ENCODE data around the gene HOXD12.

HOXD12 gene

GRCh38 chr2:176101842-176102241, 2.2 kb downstream of the HOXD12 start:
- no peaks in the 10 kb centered on the region for H3K79me2 ChIP-seq (ENCODE audit: insufficient read depth, low read depth)
- no peak overlapping the region for H3K9ac ChIP-seq
- H3K4me1 ChIP-seq (ENCODE audit: low read depth, poor library complexity, severe bottlenecking), result no peaks in the 10 kb centered on the region
- H3K27ac ChIP-seq, result no peak overlapping the region
- H3K27me3 ChIP-seq (ENCODE audit: insufficient read depth, low read depth), result no peaks in the 10 kb centered on the region
- no peaks in the 10 kb centered on the region for H4K20me1 ChIP-seq (ENCODE audit: insufficient read depth)
- H3K4me3 ChIP-seq (IDR thresholded peaks at IDR 0.05; ENCODE audit: insufficient read depth, low read depth, low read length), result no peak overlapping the region
- no peak overlapping the region for H2AFZ ChIP-seq (ENCODE audit: low read depth)
- TF ChIP-seq CTCF (conservative IDR thresholded peaks at IDR 0.05; ENCODE audit: low read depth, low read length), result no peak
- no peaks in the 10 kb centered on the region for H3K36me3 ChIP-seq (ENCODE audit: insufficient read depth)
- no peak overlapping the region for H3K4me2 ChIP-seq

GRCh38 chr2:176102309-176102866, 2.8 kb downstream of the HOXD12 start:
- H3K4me3 ChIP-seq (IDR thresholded peaks at IDR 0.05; ENCODE audit: insufficient read depth, low read depth, low read length), result no peak overlapping the region
- H3K4me2 ChIP-seq, result no peak overlapping the region
- no peaks in the 10 kb centered on the region for H3K27me3 ChIP-seq (ENCODE audit: insufficient read depth, low read depth)
- TF ChIP-seq CTCF (conservative IDR thresholded peaks at IDR 0.05; ENCODE audit: low read depth, low read length), result no peak
- H3K79me2 ChIP-seq (ENCODE audit: insufficient read depth, low read depth), result no peaks in the 10 kb centered on the region
- H4K20me1 ChIP-seq (ENCODE audit: insufficient read depth), result no peaks in the 10 kb centered on the region
- H3K27ac ChIP-seq, result no peak overlapping the region
- H2AFZ ChIP-seq (ENCODE audit: low read depth), result no peak overlapping the region
- no peak overlapping the region for H3K9ac ChIP-seq
- no peaks in the 10 kb centered on the region for H3K4me1 ChIP-seq (ENCODE audit: low read depth, poor library complexity, severe bottlenecking)
- H3K36me3 ChIP-seq (ENCODE audit: insufficient read depth), result no peaks in the 10 kb centered on the region

- Histone ChIP-seq H3K27ac (no peak overlapping the region), H2AFZ (ENCODE audit: low read depth) (no peak overlapping the region), H3K79me2 (ENCODE audit: insufficient read depth, low read depth) (no peaks in the 10 kb centered on the region), H3K36me3 (ENCODE audit: insufficient read depth) (no peaks in the 10 kb centered on the region), H3K4me1 (ENCODE audit: low read depth, poor library complexity, severe bottlenecking) (no peaks in the 10 kb centered on the region), H3K9ac (no peak overlapping the region), H3K4me2 (no peak overlapping the region), H4K20me1 (ENCODE audit: insufficient read depth) (no peaks in the 10 kb centered on the region), H3K4me3 (IDR thresholded peaks at IDR 0.05; ENCODE audit: insufficient read depth, low read depth, low read length) (no peak overlapping the region), H3K27me3 (ENCODE audit: insufficient read depth, low read depth) (no peaks in the 10 kb centered on the region)
- no peak for TF ChIP-seq CTCF (conservative IDR thresholded peaks at IDR 0.05; ENCODE audit: low read depth, low read length)
Measured at GRCh38 chr2:176103194-176103593, 3.6 kb downstream of the HOXD12 start.

- H3K4me2 ChIP-seq, result no peak overlapping the region
- no peaks in the 10 kb centered on the region for H4K20me1 ChIP-seq (ENCODE audit: insufficient read depth)
- H3K4me3 ChIP-seq (IDR thresholded peaks at IDR 0.05; ENCODE audit: insufficient read depth, low read depth, low read length), result no peak overlapping the region
Measured at GRCh38 chr2:176103742-176104315, 4.2 kb downstream of the HOXD12 start.

More at GRCh38 chr2:176103742-176104315, 4.2 kb downstream of the HOXD12 start:
- no peak overlapping the region for H3K9ac ChIP-seq
- no peak for TF ChIP-seq CTCF (conservative IDR thresholded peaks at IDR 0.05; ENCODE audit: low read depth, low read length)
- no peak overlapping the region for H3K27ac ChIP-seq
- H3K36me3 ChIP-seq (ENCODE audit: insufficient read depth), result no peaks in the 10 kb centered on the region
- no peak overlapping the region for H2AFZ ChIP-seq (ENCODE audit: low read depth)
- H3K79me2 ChIP-seq (ENCODE audit: insufficient read depth, low read depth), result no peaks in the 10 kb centered on the region
- H3K4me1 ChIP-seq (ENCODE audit: low read depth, poor library complexity, severe bottlenecking), result no peaks in the 10 kb centered on the region
- no peaks in the 10 kb centered on the region for H3K27me3 ChIP-seq (ENCODE audit: insufficient read depth, low read depth)
